Subcutaneous adipose tissue (tissue), 4 donors: ENCODE measurements around the gene KCNJ2. TPM values are rescaled to one million over a fixed set of nuclear protein-coding genes. Genes with fewer than 3 reads are reported as not detected.

Experiments used
- total RNA-seq, 4 donors: library from RNA; depleted of rRNA; stranded (reverse); fragments of >200 nt; gene quantifications; one replicate each; pipeline ENCODE4 v1.1.0, GENCODE V29; 2016
- TF ChIP-seq, protein P1 (sequence below): fragments of 450-650 bp; IDR thresholded peaks from one replicate; pipeline ENCODE4 v1.5.1; 2016; ENCODE audit warnings: low read depth, mild to moderate bottlenecking, control low read depth, antibody characterized with exemption, moderate library complexity

The KCNJ2 gene
- total RNA-seq, 4 donors from 2014 or later, result 1.3 to 8.2 (median 4.6) TPM

DNA sequence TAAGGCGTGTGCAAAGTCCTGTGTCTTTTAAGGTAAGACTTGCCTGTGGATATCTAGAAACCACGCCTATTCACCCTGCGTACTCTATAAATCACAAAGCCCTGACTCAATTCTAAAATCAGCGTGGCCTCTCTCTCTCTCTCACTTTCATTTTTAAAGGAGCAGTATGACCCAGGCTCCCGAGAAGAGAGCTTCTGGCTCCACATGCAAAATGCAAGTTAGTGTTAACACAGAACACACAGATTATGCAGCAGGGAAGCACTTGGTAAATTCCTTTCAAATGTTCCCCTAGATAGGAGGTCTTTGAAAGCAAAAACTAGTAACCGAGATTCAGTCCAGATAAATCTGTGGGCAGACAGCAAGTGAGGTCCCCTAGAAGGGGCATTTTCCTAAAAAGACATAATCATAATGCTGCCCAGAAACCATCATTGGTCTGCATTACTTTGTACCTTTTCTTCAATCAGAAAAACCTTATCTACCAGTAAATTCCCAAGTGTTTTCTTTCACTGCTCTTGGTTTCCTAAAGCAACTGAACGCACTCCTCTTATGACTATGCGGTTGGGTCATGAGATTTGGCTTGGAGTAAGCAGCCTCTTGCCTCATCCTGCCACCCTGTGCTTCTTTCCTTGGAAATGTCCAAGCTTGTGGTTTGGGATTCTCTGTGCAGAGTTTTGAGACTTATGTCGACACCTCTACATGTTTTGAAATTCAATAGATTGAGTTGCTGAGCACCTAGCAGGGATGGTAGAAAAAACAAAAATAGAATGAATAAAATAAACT lies 31.7 kb upstream of the KCNJ2 start:
- TF ChIP-seq, protein P1, sequence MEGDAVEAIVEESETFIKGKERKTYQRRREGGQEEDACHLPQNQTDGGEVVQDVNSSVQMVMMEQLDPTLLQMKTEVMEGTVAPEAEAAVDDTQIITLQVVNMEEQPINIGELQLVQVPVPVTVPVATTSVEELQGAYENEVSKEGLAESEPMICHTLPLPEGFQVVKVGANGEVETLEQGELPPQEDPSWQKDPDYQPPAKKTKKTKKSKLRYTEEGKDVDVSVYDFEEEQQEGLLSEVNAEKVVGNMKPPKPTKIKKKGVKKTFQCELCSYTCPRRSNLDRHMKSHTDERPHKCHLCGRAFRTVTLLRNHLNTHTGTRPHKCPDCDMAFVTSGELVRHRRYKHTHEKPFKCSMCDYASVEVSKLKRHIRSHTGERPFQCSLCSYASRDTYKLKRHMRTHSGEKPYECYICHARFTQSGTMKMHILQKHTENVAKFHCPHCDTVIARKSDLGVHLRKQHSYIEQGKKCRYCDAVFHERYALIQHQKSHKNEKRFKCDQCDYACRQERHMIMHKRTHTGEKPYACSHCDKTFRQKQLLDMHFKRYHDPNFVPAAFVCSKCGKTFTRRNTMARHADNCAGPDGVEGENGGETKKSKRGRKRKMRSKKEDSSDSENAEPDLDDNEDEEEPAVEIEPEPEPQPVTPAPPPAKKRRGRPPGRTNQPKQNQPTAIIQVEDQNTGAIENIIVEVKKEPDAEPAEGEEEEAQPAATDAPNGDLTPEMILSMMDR, result no peak

DNA sequence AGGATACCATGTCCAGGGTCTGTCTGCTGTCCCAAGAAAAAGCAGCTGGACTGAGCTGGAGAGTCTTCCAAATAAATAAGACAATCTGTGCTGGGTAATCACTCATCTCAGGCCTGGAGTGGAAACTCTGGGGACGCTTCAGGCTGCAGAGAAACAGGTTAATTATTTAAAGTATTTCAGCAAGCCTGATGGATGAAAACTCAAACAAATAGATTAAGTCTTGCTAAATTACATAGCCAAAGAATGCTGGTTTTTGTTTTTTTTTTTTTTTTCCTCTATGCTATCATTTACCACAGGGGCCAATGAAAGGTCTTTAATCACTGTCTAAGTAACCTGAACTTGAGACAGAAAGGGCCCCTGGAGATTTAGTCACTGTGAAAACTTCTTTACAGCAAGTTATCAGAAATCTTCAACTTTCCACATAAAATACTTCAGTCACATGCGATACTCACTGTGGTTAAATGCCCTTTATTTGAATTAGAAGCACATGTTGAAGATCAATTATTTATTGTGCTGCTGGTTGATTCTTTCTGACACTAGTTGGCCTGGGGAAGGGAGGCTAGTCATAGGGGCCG lies 31.0 kb upstream of the KCNJ2 start:
- TF ChIP-seq, protein P1, result no peak

DNA sequence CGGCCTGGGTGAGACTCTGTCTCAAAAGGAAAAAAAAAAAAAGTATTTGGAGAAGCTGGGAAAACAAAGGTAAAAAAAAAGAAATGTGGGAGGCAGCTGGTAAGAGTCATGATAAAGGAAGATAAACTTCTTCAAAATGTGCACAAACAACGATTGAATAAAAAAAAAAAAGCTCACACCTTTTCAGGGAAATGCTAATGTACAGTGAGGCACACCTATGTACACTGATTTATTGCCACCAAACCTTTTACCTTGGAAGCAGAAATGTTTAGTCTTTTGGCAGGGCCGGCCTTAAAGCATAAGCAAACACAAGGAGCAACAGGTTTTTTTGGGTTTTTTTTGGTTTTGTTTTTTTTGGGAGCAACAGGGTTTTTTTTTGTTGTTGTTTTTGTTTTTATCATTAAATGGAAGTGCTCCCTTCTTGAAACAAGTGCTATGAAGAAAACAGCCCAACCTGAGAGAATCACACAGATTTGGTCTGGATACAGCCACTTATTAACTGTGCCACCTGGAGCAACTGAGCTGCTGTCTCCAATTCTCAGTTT lies 29.8 kb upstream of the KCNJ2 start:
- TF ChIP-seq, protein P1, result no peak

DNA sequence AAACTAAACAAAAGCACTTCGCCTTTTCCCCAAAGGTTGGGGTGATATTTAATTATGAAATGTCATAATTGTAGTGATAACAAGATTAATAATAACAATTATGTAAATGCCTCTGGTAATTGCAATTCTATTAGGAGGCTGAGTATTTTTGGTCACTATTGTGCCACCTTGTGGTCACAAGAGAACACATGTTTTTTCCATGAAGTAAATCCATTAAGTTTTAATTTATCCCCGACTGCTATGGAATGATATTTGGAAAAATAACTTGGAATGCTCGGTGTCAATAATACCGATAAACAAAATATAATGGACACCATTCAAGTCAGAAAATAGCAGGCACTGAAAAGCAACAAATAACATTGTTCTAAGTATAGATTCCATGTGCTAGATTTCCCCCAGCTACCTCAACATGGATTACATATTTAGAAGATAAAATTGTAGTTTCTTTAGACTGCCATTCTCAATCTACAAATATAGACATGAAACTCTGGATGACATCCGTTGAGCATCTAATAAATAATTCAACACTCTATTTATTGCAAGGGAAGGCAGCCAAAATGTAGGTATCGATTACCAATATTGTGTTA lies 25.0 kb upstream of the KCNJ2 start:
- TF ChIP-seq, protein P1, result no peak

DNA sequence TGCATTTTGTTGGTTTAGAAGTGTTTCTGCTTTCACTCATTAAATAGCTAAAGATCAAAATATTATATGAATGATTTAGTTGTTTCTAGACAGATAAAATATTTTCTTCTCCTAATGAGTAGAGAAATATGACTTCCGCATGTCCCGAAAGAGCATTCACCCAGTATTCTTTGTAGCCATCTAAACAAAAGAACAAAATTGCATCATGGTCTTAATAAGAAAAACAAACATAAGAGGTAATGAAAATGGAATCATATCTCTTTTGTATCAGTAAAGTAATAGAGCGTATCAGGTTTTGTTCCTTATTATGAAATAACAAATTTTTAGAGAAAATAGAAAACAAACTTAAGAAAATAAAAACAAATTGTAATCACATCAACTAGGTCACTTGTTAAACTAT lies 16.1 kb upstream of the KCNJ2 start:
- TF ChIP-seq, protein P1, result no peak

DNA sequence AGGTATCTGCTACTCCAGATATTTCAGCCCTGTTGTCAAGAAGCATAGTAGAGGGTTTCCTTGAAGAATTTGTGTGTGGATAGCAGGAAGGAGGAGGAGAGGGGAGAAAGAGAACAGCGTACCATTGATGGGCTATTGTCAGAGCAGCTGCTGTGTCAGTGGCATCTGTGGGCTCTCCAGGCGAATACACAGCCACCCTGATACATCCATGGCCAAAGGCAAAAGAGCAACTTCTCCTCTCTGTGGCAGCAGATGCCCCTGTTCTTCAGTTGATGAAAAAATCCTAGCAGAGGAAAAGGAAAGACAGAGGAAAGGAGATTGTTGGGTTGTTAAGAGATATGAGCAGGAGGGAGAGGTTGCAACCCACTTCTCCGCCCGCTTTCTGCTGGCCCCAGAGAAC lies 12.2 kb upstream of the KCNJ2 start:
- TF ChIP-seq, protein P1, result no peak

DNA sequence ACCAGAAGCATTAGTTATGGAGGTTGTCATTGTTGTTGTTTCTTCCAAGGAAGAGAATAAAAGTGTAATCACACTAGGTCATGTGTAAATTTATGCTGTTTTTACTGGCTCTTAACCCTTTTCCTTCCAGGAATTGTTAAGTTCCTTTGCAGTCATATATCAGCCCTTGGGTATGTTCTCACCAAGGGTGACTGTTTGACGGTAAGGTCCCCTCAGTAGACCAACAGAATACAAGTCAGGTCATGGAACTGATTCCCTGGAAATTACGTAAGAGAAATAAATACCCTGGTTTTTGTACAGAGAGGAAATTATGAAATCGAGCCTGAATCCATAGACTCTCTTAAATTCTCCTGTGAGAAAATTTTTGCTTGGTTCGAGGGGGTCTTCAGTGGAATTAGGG lies 11.2 kb upstream of the KCNJ2 start:
- TF ChIP-seq, protein P1, result no peak
